Calu3 (cell line): ENCODE results near the gene PRG2. TPM values are rescaled to one million over a fixed set of nuclear protein-coding genes. Genes with fewer than 3 reads are reported as not detected.

Source experiments
- BruUV-seq: library from RNA; stranded (reverse); fragments of 400-500 nt; replicated peaks from 2 replicates; lab custom pipeline; 2021; lab: Mats Ljungman, UMichigan
- CTCF ChIA-PET: fragments of 300-600 bp; sonication (Branson Sonifier 250); formaldehyde crosslinking; loops from one replicate; lab custom pipeline; 2022; ENCODE audit warnings: antibody characterized with exemption; lab: Charles Lee
- DNase-seq: peaks from one replicate; pipeline ENCODE4 v3.0.0; 2022
- H3K27ac Mint-ChIP-seq: one replicate; pipeline ENCODE4 v1.8.0; 2022; ENCODE audit warnings: mixed read lengths; ENCODE audit not compliant: unreplicated experiment
- H3K27me3 Mint-ChIP-seq: one replicate; pipeline ENCODE4 v1.8.0; 2022; ENCODE audit warnings: mixed read lengths; ENCODE audit not compliant: unreplicated experiment
- H3K36me3 Mint-ChIP-seq: one replicate; pipeline ENCODE4 v1.8.0; 2022; ENCODE audit warnings: mild to moderate bottlenecking, moderate library complexity, mixed read lengths; ENCODE audit not compliant: insufficient read depth, unreplicated experiment
- H3K4me1 Mint-ChIP-seq: one replicate; pipeline ENCODE4 v1.8.0; 2022; ENCODE audit warnings: mild to moderate bottlenecking, low read depth, mixed read lengths; ENCODE audit not compliant: unreplicated experiment
- H3K4me3 Mint-ChIP-seq: one replicate; pipeline ENCODE4 v1.8.0; 2022; ENCODE audit warnings: mild to moderate bottlenecking, low read depth, moderate library complexity, mixed read lengths; ENCODE audit not compliant: unreplicated experiment
- H3K9me3 Mint-ChIP-seq: one replicate; pipeline ENCODE4 v1.8.0; 2022; ENCODE audit warnings: low read depth, mixed read lengths; ENCODE audit not compliant: unreplicated experiment
- CTCF ChIP-seq: fragments of 200-600 bp; IDR thresholded peaks from one replicate; pipeline ENCODE4 v1.8.0; 2022; ENCODE audit warnings: antibody characterized with exemption; ENCODE audit not compliant: unreplicated experiment
- intact Hi-C: fragments of 100-400 bp; cut with micrococcal nuclease; formaldehyde crosslinking; loops from one replicate; pipeline ENCODE4 v1.10.0; 2022; ENCODE audit not compliant: unreplicated experiment
- total RNA-seq: library from RNA; stranded (reverse); gene quantifications from 2 replicates; pipeline ENCODE4 v1.2.3, GENCODE V29; 2022

The PRG2 gene
- total RNA-seq, 1 experiment from 2014 or later, result not detected

GRCh38 chr11:57402188-57403002, 11.9 kb upstream of the PRG2 start:
- intact Hi-C loops, result no loop called here
- CTCF ChIA-PET, result no interaction called here
- Mint-ChIP-seq H3K27ac (no peak overlapping the region), H3K9me3 (no peaks in the 10 kb centered on the region), H3K36me3 (peaks cover 15% of the 10 kb centered on the region), H3K4me1 (peaks cover 20% of the 10 kb centered on the region), H3K4me3 (no peak overlapping the region), H3K27me3 (no peaks in the 10 kb centered on the region)
- BruUV-seq, result no TSS peak
- no peak for TF ChIP-seq CTCF
- no peak for DNase-seq

- Mint-ChIP-seq H3K4me3 (no peak overlapping the region), H3K27me3 (no peaks in the 10 kb centered on the region), H3K27ac (no peak overlapping the region), H3K9me3 (no peaks in the 10 kb centered on the region), H3K36me3 (peaks cover 5% of the 10 kb centered on the region), H3K4me1 (no peaks in the 10 kb centered on the region)
- intact Hi-C loops, result no loop called here
- BruUV-seq, result no TSS peak
- CTCF ChIA-PET, result interaction anchor here (0.6 kb wide), 1 partner anchor 37 kb away, joined by 3 read pairs; no protein-coding TSS in a partner anchor
- no peak for TF ChIP-seq CTCF
- DNase-seq, result no peak
These were observed 9.6 kb upstream of the PRG2 start for GRCh38 chr11:57399972-57400578.

GRCh38 chr11:57399221-57399620, 8.8 kb upstream of the PRG2 start:
- H3K4me1 Mint-ChIP-seq, result no peaks in the 10 kb centered on the region
- no peaks in the 10 kb centered on the region for H3K9me3 Mint-ChIP-seq

More at GRCh38 chr11:57399221-57399620, 8.8 kb upstream of the PRG2 start:
- BruUV-seq, result no TSS peak
- intact Hi-C loops, result no loop called here
- Mint-ChIP-seq H3K27ac (no peak overlapping the region), H3K36me3 (peaks cover 5% of the 10 kb centered on the region), H3K27me3 (no peaks in the 10 kb centered on the region), H3K4me3 (no peak overlapping the region)
- no peak for DNase-seq
- CTCF ChIA-PET, result interaction anchor here (0.6 kb wide), 1 partner anchor 36 kb away, joined by 3 read pairs; no protein-coding TSS in a partner anchor
- no peak for TF ChIP-seq CTCF
